Brain microvascular endothelial cell (primary cell): Measurements from ENCODE around the gene LPCAT3.
A peak's percentile ranks its signal among the peaks of the same experiment; 100 is the strongest.

ENCODE experiments used
- DNase-seq: peaks from one replicate; pipeline ENCODE4 v3.0.0-alpha.2; 2020
- H3K27ac ChIP-seq: fragments of 250-450 bp; sonication (Bioruptor Pico); 2 replicates; pipeline ENCODE4 v1.5.1; 2020; ENCODE audit warnings: mild to moderate bottlenecking, moderate library complexity
- H3K27me3 ChIP-seq: fragments of 250-450 bp; sonication (Bioruptor Pico); replicated peaks from 2 replicates; pipeline ENCODE4 v1.5.1; 2020; ENCODE audit warnings: mild to moderate bottlenecking
- H3K36me3 ChIP-seq: fragments of 250-450 bp; sonication (Bioruptor Pico); replicated peaks from 2 replicates; pipeline ENCODE4 v1.5.1; 2020; ENCODE audit warnings: mild to moderate bottlenecking
- H3K4me3 ChIP-seq: 2 replicates; pipeline ENCODE4 v1.5.1; 2011; ENCODE audit warnings: low read depth, mild to moderate bottlenecking, control low read depth, low read length, moderate library complexity
- in situ Hi-C: cut with HindIII; loops from 2 replicates; pipeline ENCODE4 v1.10.0; 2017; ENCODE audit warnings: low sequenced_read_pairs, low pct_ligation_motif_present
- TF ChIP-seq, protein P1 (sequence below): IDR thresholded peaks from 2 replicates; pipeline ENCODE4 v1.5.1; 2011; ENCODE audit warnings: low read depth, mild to moderate bottlenecking, moderate library complexity, low read length, control low read depth, inconsistent platforms; ENCODE audit errors: missing control alignments

Gene LPCAT3

DNA sequence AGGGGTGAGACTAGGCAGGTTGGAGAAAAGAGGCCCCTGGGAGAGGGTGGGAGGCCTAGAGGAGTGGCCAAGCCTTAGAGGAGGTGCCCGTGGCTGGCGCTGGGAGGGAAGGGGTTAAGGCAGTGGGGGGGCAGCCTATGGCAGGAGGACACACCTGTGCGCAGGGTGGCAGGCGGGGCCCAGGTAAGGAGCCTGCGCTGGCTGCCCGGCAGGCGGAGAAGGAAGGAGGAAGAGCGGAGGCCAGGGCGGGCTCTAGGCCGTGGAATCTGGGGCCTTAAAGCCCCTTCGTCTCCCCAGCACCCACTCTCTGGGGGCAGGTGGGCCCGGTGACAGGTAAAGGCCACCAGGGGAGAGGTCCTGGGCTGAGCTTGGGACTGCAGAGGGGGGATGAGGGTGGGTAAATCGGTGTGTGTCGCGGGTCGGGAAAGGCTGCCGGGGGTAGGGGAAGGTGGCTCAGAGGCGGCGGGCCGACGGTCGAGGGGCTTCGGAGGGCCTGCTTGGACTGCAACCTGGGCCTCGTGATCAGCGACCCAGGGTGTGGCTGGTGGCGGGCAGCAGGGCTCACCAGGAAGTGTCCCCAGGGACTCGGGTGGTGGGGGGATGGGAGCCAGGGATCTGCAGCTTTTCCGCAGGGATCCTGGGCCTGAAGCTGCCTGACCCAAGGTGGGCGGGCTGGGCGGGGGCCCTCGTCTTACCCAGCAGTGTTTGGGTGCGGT lies 55.1 kb downstream of the LPCAT3 start:
- Histone ChIP-seq H3K4me3 (no peak overlapping the region), H3K27me3 (no peaks in the 10 kb centered on the region), H3K36me3 (peaks cover 36% of the 10 kb centered on the region), H3K27ac (no peak overlapping the region)
- in situ Hi-C loops: no loop called here
- TF ChIP-seq, protein P1, sequence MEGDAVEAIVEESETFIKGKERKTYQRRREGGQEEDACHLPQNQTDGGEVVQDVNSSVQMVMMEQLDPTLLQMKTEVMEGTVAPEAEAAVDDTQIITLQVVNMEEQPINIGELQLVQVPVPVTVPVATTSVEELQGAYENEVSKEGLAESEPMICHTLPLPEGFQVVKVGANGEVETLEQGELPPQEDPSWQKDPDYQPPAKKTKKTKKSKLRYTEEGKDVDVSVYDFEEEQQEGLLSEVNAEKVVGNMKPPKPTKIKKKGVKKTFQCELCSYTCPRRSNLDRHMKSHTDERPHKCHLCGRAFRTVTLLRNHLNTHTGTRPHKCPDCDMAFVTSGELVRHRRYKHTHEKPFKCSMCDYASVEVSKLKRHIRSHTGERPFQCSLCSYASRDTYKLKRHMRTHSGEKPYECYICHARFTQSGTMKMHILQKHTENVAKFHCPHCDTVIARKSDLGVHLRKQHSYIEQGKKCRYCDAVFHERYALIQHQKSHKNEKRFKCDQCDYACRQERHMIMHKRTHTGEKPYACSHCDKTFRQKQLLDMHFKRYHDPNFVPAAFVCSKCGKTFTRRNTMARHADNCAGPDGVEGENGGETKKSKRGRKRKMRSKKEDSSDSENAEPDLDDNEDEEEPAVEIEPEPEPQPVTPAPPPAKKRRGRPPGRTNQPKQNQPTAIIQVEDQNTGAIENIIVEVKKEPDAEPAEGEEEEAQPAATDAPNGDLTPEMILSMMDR: no peak
- no peak for DNase-seq

DNA sequence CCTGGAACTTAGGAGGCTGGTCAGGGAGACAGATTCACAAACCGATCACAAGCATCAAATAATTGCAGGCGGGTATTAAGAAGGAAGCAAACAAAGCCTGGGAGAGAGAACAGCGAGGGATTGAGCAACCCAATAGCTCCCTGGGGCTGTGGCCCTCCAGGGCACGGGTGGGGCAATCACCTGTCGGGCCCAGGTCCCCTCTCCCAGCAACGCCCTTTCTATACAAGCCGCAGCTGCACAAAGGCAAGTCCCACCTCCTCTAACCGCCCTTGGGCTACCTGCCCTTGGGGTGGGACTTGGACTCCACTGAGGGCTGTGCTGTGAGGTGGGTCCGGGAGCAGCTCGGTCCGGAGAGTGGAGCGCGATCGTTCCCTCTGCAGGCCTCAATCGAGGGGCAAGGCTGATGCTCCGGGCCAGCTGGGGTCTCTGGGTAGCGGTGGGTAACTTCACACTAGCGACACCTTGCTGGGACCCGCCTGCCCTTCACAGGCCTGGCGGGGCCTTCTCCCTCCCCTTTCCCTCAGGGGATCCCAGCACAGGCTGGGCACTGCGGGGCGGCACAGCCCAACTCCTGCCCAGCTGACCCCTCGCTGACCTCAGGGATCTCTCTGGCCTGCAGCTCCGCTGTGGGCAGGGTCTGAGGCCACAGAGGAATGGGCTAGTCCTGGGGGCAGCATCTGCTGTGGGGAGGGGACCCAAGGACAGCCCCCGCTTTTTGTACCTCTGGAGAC lies 55.8 kb downstream of the LPCAT3 start:
- H3K27ac ChIP-seq: peak overlapping the region; percentile 31
- DNase-seq: no peak
- in situ Hi-C loops: no loop called here
- H3K4me3 ChIP-seq: no peak overlapping the region
- no peaks in the 10 kb centered on the region for H3K27me3 ChIP-seq
- TF ChIP-seq, protein P1: no peak
- peaks cover 29% of the 10 kb centered on the region for H3K36me3 ChIP-seq

DNA sequence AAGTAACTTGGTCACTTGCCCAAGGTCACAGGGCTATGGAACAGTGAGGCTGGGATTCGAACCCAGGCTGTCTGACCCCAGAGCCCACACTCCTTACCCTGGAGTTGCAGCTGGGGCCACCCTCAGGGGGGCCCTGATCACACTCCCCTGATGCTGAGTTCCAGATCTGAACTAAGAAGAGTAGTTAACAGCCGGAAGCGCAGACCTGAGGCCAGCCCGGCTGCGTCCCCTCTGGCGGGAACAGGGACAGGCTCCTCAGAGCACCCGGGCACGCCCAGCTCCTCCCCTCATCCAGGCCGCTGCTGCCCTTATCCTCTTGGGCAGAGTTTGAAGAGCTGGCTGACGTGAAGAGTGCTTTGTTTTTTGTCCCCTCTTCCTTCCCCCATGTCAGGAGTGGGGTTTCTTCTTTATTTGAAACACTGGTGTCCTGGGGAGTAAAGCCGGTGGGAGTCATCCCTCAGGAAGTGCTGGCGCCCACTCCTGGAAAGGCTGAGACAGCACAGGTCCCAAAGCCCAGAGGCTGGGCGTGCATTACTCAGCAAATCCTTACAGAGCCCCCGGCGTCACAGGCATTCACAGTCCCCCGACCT lies 56.5 kb downstream of the LPCAT3 start:
- in situ Hi-C loops: no loop called here
- Histone ChIP-seq H3K27ac (peak overlapping the region; percentile 31), H3K4me3 (peak overlapping the region; percentile 45), H3K27me3 (no peaks in the 10 kb centered on the region), H3K36me3 (peaks cover 23% of the 10 kb centered on the region)
- DNase-seq: peak; percentile 74
- TF ChIP-seq, protein P1: peak; percentile 78

DNA sequence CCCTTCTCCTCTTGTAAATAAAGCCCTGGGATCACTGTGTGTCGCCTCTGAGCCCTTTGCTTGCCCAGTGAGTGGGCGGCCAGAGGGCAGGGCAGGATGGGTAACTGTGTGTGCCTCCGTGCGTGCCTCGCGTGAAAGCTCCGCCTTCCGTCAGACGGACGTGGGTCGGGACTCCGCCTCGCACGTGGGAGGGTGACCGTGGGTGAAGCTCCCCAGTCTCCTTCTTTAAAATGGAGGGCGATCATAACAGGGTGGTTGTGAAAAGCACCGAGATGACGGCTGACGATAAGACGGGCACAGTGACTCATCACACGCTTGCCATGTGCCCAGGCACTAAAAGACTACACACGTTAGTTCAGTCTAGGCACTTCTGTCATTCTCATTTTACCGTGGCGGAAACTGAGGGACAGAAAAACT lies 57.0 kb downstream of the LPCAT3 start:
- H3K4me3 ChIP-seq: peak overlapping the region; percentile 45
- TF ChIP-seq, protein P1: no peak
- H3K27ac ChIP-seq: peak overlapping the region; percentile 31
- in situ Hi-C loops: no loop called here
- DNase-seq: no peak
- peaks cover 18% of the 10 kb centered on the region for H3K36me3 ChIP-seq
- H3K27me3 ChIP-seq: no peaks in the 10 kb centered on the region

DNA sequence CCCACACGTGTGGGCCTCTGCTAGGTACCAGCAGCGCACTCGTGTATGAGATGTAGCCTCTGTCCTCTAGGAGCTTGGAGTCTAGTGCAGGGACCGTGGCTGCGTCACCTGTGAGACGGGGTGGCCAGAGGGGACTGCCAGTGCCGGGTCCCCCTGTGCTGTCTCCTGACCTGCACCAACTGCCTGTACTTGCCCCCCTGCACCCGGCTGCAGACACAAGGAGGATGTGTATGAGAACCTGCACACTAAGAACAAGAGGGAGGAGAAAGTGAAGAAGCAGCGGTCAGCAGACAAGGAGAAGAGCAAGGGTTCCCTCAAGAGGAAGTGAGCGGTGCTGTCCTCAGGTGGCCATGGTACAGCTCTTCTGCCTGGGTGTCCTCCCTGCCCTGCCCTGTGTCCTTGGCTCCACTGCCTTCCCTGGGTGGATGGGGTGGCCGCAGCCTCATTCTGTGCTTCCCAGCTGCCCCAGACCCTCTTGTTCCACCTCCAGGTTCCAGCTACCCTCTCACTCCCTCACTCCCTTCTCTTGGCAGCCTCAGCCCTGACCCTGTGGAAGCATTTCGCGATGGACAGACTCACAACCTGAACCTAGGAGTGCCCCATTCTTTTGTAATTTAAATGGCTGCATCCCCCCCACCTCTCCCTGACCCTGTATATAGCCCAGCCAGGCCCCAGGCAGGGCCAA lies 57.5 kb downstream of the LPCAT3 start:
- Histone ChIP-seq H3K36me3 (peaks cover 12% of the 10 kb centered on the region), H3K27ac (no peak overlapping the region), H3K27me3 (no peaks in the 10 kb centered on the region), H3K4me3 (no peak overlapping the region)
- in situ Hi-C loops: no loop called here
- TF ChIP-seq, protein P1: peak; percentile 44
- DNase-seq: peak; percentile 29
